ENCODE results near the gene DGLUCY.

GRCh38 chr14:91225025-91225424, 111.2 kb downstream of the DGLUCY start:
- TF ChIP-seq CTCF (IDR thresholded peaks at IDR 0.05; ENCODE audit: low read depth, low read length, poor library complexity, severe bottlenecking) = no peak
- TF ChIP-seq EZH2phosphoT487 (IDR thresholded peaks at IDR 0.05; ENCODE audit: borderline replicate concordance, low read length) = no peak
